ENCODE results near the gene LRP5. TPM values are rescaled to one million over a fixed set of nuclear protein-coding genes. Genes with fewer than 3 reads are reported as not detected.
A peak's percentile ranks its signal among the peaks of the same experiment; 100 is the strongest.

The LRP5 gene
- total RNA-seq: 162 and 179 TPM in 2 replicates
- long read RNA-seq, partial matches to known transcripts: 1 of 5 reads
- long read RNA-seq, other reads (novel, unspliced or antisense): 4 of 5 reads

DNA sequence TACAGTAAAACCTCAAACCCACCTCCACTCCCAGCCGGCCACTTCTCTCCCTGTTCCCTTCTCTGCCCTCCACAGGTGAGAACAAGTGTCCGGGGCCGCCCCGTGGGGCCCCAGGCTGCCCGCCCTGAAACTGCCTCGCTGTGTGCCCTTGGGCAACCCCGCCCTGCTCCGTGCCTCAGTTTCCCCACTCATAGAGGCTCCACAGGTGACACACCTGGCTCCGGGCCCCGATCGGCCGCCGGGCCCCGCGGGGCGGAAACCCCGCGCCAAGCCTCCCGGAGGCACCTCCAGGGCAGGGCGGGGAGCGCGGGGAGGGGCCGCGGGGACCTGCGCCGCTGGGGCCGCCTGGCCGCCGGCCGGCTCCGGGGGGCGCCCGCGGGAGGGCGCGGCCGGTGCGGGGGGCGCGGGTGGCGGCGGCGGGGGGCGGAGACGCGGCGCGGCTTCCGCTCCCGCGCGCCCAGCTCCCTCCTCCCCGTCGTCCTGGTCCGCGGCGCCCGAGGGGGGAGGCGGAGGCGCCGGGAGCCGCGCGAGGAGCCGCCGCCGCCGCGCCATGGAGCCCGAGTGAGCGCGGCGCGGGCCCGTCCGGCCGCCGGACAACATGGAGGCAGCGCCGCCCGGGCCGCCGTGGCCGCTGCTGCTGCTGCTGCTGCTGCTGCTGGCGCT, at the start of gene LRP5:
LRP5 (plus strand) TSS at position 475 of the 663 bp plus-strand sequence; CDS start at position 599, 124 bp downstream.
- no peaks in the 10 kb centered on the region for H3K27me3 Mint-ChIP-seq (ENCODE audit: unreplicated experiment)
- H3K27ac Mint-ChIP-seq (ENCODE audit: unreplicated experiment): peak within 1 kb of the TSS; percentile 94
- no peaks in the 10 kb centered on the region for H3K9me3 Mint-ChIP-seq (ENCODE audit: unreplicated experiment)
- peak within 1 kb of the TSS; percentile 91 for H3K4me3 Mint-ChIP-seq (ENCODE audit: unreplicated experiment)
- H3K36me3 Mint-ChIP-seq (ENCODE audit: unreplicated experiment): no peaks in the 10 kb centered on the region
- no peak for DNase-seq (ENCODE audit: extremely low spot score, unreplicated experiment)
- TF ChIP-seq, protein P1, sequence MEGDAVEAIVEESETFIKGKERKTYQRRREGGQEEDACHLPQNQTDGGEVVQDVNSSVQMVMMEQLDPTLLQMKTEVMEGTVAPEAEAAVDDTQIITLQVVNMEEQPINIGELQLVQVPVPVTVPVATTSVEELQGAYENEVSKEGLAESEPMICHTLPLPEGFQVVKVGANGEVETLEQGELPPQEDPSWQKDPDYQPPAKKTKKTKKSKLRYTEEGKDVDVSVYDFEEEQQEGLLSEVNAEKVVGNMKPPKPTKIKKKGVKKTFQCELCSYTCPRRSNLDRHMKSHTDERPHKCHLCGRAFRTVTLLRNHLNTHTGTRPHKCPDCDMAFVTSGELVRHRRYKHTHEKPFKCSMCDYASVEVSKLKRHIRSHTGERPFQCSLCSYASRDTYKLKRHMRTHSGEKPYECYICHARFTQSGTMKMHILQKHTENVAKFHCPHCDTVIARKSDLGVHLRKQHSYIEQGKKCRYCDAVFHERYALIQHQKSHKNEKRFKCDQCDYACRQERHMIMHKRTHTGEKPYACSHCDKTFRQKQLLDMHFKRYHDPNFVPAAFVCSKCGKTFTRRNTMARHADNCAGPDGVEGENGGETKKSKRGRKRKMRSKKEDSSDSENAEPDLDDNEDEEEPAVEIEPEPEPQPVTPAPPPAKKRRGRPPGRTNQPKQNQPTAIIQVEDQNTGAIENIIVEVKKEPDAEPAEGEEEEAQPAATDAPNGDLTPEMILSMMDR (IDR thresholded peaks at IDR 0.05): no peak
- peaks cover 53% of the 10 kb centered on the region for H3K4me1 Mint-ChIP-seq (ENCODE audit: unreplicated experiment)

DNA sequence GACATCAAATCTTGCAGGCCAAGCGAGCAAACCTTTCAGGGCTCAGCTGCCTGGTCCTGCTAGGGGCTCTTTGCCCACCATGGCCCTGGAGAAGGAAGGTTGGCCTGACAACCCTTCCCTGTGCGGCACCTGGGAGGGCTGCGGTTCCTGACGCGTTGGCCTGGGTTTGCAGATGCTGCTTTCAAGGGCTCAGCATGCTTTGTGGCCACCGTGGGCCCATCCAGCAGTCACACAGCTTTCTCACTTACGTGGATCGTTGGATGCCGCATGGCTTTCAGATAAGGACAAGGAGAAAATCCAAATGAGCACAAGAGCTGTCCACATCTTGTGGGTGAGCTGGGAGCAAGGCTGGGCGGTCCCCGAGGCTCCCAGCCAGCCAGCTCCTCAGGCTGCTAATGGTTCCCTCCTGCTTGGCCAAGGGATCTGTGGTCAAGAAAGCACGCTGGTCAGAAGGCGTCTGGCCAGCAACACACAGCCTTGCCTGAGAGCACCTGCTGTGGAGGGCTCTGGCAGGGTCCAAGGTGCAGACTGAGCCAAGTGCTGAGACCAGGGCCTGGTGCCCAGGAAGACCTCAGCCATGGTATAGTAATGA, 48.9 kb upstream of the LRP5 start:
- Mint-ChIP-seq H3K27me3 (ENCODE audit: unreplicated experiment) (no peaks in the 10 kb centered on the region), H3K4me3 (ENCODE audit: unreplicated experiment) (no peak overlapping the region), H3K4me1 (ENCODE audit: unreplicated experiment) (peaks cover 3% of the 10 kb centered on the region), H3K9me3 (ENCODE audit: unreplicated experiment) (no peaks in the 10 kb centered on the region), H3K36me3 (ENCODE audit: unreplicated experiment) (peaks cover 49% of the 10 kb centered on the region), H3K27ac (ENCODE audit: unreplicated experiment) (no peak overlapping the region)
- DNase-seq (ENCODE audit: extremely low spot score, unreplicated experiment): no peak
- TF ChIP-seq, protein P1 (IDR thresholded peaks at IDR 0.05): no peak

DNA sequence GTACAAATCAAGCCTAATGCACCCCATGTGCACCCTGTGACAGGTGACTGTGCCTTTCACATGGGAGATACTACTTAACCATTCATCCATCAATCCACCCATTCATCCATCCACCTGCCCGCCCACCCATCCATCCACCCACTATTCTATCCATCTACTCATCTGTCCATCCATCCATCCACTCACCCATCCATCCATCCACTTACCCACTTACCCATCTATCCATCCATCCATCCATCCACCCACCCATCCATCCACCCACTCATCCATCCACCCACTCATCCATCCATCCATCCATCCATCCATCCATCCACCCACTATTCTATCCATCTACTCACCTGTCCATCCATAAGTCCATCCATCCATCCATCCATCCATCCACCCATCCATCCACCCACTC, 48.1 kb upstream of the LRP5 start:
- TF ChIP-seq, protein P1 (IDR thresholded peaks at IDR 0.05): no peak
- Mint-ChIP-seq H3K9me3 (ENCODE audit: unreplicated experiment) (no peaks in the 10 kb centered on the region), H3K27ac (ENCODE audit: unreplicated experiment) (no peak overlapping the region), H3K4me1 (ENCODE audit: unreplicated experiment) (peaks cover 8% of the 10 kb centered on the region), H3K36me3 (ENCODE audit: unreplicated experiment) (peaks cover 54% of the 10 kb centered on the region), H3K27me3 (ENCODE audit: unreplicated experiment) (no peaks in the 10 kb centered on the region), H3K4me3 (ENCODE audit: unreplicated experiment) (no peak overlapping the region)
- no peak for DNase-seq (ENCODE audit: extremely low spot score, unreplicated experiment)

DNA sequence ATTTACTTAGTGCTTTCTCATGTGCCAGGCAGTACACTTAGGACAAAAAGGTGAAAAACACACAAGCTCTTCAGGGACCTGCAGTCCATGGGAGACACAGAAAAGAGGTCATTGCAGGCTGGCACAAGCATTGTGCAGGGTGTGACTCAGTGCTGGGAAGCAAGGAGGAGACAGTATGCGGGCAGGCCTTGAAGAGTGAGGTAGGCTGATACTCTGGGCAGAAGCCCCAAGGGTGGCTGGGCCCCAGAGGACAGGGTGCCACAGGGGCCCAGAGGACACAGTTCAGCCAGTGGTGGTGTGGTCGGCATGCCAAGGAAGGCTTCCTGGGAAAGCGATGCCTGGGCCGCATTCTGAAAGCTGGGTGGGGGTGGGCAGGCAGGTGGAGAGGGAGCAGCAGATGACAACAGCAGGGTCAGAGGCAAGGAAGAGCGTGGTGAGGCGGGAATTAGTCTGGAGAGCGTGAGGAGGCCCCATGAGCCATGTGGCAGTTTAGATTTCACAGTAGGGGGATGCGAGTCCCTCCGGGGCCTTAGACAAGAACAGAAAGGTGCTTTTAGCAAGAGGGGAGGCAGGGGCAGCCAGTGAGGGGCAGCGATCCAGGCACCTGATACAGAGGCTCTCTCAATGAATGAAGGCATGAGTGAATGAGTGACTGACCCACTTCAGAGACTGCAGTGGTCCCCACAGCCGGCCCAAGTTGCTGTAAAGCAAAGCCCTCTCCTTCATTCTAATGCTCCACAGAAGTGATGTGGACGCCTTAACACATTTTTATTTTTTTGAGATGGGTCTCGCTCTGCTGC, 47.5 kb upstream of the LRP5 start:
- peaks cover 15% of the 10 kb centered on the region for H3K4me1 Mint-ChIP-seq (ENCODE audit: unreplicated experiment)
- H3K27me3 Mint-ChIP-seq (ENCODE audit: unreplicated experiment): no peaks in the 10 kb centered on the region
- H3K4me3 Mint-ChIP-seq (ENCODE audit: unreplicated experiment): no peak overlapping the region
- TF ChIP-seq, protein P1 (IDR thresholded peaks at IDR 0.05): no peak
- no peak for DNase-seq (ENCODE audit: extremely low spot score, unreplicated experiment)
- H3K27ac Mint-ChIP-seq (ENCODE audit: unreplicated experiment): no peak overlapping the region
- H3K36me3 Mint-ChIP-seq (ENCODE audit: unreplicated experiment): peaks cover 54% of the 10 kb centered on the region
- H3K9me3 Mint-ChIP-seq (ENCODE audit: unreplicated experiment): no peaks in the 10 kb centered on the region

Measured in osteocyte (in vitro differentiated cells).